Tibial artery (tissue), 4 donors: ENCODE measurements around the gene CDC42BPG.

Experiments
- DNase-seq, 2 donors: peaks; one replicate each; pipeline ENCODE4 v3.0.0-alpha.2; 2019
- H3K27ac ChIP-seq, 2 donors: fragments of 200-600 bp; sonication (generic) in 1 of 2; 1 replicate in 1 of 2; 2 replicates in 1 of 2; pipeline ENCODE4 v1.5.1; 2018 to 2019; ENCODE audit warnings: mild to moderate bottlenecking in 1 of 2
- H3K27me3 ChIP-seq, 2 donors: fragments of 200-600 bp; sonication (generic) in 1 of 2; one replicate each; pipeline versions ENCODE4 v1.5.1 to v1.6.0; 2016 to 2019
- H3K36me3 ChIP-seq, 3 donors: fragments of 200-600 bp; sonication (generic) in 2 of 3; one replicate each; pipeline ENCODE4 v1.5.1; 2016 to 2019; ENCODE audit warnings: mild to moderate bottlenecking in 2 of 3
- H3K4me1 ChIP-seq, 4 donors: fragments of 200-600 bp; sonication (generic) in 2 of 4; 1 replicate in 3 of 4; 2 replicates in 1 of 4; pipeline ENCODE4 v1.5.1; 2016 to 2019
- H3K4me3 ChIP-seq, 2 donors: fragments of 200-600 bp; sonication (generic) in 1 of 2; 1 replicate in 1 of 2; 2 replicates in 1 of 2; pipeline ENCODE4 v1.5.1; 2018 to 2019; ENCODE audit warnings: mild to moderate bottlenecking in 2 of 2
- H3K9me3 ChIP-seq, 3 donors: fragments of 200-600 bp; sonication (generic) in 1 of 3; one replicate each; pipeline ENCODE4 v1.5.1; 2016 to 2019
- CTCF ChIP-seq, 2 experiments: fragments of 200-600 bp in 1 of 2; fragments of 450-650 bp in 1 of 2; IDR thresholded peaks; one replicate each; pipeline ENCODE4 v1.5.1; 2017 to 2019; ENCODE audit warnings: antibody characterized with exemption in 2 of 2, mild to moderate bottlenecking in 1 of 2, moderate library complexity in 1 of 2
- intact Hi-C: fragments of 100-400 bp; cut with DNase I; formaldehyde crosslinking; loops from one replicate; pipeline ENCODE4 v1.15.0; 2023; ENCODE audit warnings: low total_unique reads

CDC42BPG gene

DNA sequence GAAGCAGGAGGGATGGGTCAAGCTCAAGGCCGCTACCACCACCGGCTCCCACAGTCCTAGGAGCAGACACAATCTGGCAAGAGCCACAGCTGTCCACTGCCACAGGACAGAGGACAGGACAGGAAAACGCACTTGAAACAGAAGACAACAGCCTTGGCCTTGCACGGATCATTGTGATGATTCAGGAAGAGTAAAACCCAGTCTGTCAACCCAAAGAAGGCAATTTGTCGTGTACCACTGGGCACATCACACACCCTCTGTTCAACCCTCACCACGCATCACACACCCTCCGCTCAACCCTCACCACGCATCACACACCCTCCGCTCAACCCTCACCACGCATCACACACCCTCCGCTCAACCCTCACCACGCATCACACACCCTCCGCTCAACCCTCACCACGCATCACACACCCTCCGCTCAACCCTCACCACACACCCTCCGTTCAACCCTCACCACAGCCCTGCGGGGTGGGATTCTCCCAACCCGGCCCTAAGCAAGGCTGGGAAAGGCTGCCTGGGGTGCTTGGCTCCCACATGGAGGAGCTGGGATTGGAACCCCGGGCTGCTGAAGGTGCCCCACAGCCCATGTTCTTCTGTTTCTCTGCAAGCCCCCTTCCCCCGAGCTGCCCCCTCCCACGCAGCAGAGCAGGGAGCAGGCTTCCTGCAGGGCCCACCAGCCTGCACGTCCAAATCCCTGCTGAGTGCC lies 11.3 kb upstream of the CDC42BPG start:
- Histone ChIP-seq H3K27me3 (no peaks in the 10 kb centered on the region), H3K9me3 (no peaks in the 10 kb centered on the region), H3K36me3 (peaks cover 41 to 63% (median 48%) of the 10 kb centered on the region in 3 donors), H3K4me1 (peaks cover 6 to 93% (median 83%) of the 10 kb centered on the region in 4 donors), H3K4me3 (peak overlapping the region in 1 of 2 donors; percentile 6), H3K27ac (peak overlapping the region; percentile 82 to 97)
- intact Hi-C loops = no loop called here
- DNase-seq = no peak
- TF ChIP-seq CTCF (IDR thresholded peaks at IDR 0.05) = no peak

DNA sequence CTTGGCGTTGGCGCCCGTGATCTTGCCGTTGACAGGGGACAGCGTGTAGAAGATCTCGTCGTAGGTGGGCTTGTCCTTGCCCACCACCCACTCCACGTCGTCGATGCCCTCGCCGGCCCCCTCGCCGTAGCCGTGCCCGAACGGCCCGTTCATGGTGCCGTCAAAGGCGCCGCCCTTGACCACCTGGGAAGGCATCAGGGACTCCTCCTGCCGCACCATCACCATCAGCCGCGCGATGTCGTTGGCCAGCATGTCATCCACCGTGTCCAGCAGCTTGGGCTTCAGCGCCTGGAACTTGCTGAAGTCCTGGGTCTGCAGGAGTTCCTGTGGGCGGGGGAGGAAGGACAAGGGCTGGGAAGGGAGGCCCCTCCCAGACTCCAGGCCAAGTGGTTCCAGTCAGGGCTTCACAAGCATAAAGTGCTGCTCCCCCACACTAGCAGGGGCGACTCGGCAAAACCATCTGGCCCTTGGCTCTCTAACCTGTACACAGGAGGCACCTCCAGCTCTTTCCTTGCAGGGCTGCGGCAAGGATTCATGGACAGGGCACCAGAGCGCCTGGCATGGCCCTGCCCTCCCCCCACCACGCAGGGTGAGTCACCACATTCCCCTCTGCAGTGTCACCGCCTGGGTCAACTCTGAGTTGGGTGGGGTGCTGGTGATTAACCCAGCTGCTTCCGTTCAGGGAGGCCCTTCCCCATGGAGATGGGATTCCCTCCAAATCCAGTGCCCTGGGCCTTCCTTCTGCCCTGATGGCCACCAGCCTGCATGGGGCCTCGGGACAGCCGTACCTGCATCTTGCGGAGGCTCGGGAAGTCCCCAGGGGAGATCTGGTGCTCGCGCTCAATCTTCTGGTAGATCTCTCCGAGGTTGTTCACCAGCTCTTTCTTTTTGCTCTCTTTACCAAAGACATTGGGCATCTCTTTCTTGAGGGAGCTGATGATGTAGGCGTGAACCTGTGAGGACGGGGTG lies 10.4 kb upstream of the CDC42BPG start:
- peak in 1 of 2 experiments; percentile 10 for TF ChIP-seq CTCF (IDR thresholded peaks at IDR 0.05)
- peaks cover 37 to 58% (median 46%) of the 10 kb centered on the region in 3 donors for H3K36me3 ChIP-seq
- no peaks in the 10 kb centered on the region for H3K9me3 ChIP-seq
- peak; percentile 90 to 95 for DNase-seq
- peaks cover 6 to 93% (median 82%) of the 10 kb centered on the region in 4 donors for H3K4me1 ChIP-seq
- no peaks in the 10 kb centered on the region for H3K27me3 ChIP-seq
- peak overlapping the region; percentile 82 to 97 for H3K27ac ChIP-seq
- peak overlapping the region in 1 of 2 donors; percentile 6 for H3K4me3 ChIP-seq
- intact Hi-C loops = loop anchor here (5.0 kb wide), 1 partner anchor 157 kb away; the partner anchor contains the start of gene ARL2

DNA sequence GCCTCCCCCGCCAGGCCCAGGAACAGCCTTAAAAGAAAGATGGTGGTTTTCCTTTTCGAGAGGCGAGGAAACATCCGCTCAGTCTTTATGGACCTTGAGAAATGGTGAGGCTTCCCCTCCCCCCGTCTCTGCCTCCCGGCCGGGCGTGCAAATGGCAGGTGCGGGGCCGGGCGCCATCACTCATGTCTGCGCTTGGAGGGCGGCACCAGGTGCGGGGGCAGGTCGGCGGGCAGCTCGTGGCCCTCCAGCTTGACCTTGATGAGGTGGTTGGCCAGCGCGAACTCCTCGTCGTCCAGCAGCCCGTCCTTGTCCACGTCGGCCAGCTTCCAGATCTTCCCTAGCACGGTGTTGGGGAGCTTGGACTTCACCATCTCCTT lies 9.7 kb upstream of the CDC42BPG start:
- no peak for TF ChIP-seq CTCF (IDR thresholded peaks at IDR 0.05)
- H3K27me3 ChIP-seq = no peaks in the 10 kb centered on the region
- no peak overlapping the region for H3K4me3 ChIP-seq
- peaks cover 6 to 93% (median 81%) of the 10 kb centered on the region in 4 donors for H3K4me1 ChIP-seq
- no peaks in the 10 kb centered on the region for H3K9me3 ChIP-seq
- H3K27ac ChIP-seq = peak overlapping the region; percentile 82 to 97
- peaks cover 31 to 52% (median 40%) of the 10 kb centered on the region in 3 donors for H3K36me3 ChIP-seq
- no peak for DNase-seq
- intact Hi-C loops = loop anchor here (5.0 kb wide), 1 partner anchor 158 kb away; the partner anchor contains the start of gene ARL2

DNA sequence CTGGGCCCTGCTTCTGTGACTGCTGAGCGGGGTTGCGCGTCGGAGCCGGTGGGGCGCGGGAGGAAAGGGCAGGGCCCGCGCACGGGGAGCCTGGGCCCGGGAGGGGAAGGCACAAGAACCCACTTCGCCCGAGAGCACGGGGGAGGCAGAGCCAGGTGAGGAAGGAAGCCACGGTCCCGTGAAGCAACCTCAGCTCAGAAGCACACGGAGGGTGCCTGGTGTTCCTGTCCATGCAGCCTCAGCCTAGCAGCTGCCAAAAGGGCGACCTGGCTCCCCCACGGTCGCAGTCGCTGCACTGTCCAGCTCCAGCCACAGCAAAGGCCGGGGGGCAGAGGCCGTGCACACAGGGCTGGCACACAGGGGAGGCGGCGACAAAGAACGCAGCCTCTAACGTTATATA lies 9.3 kb upstream of the CDC42BPG start:
- intact Hi-C loops = loop anchor here (5.0 kb wide), 1 partner anchor 159 kb away; the partner anchor contains the start of gene ARL2
- no peaks in the 10 kb centered on the region for H3K27me3 ChIP-seq
- no peaks in the 10 kb centered on the region for H3K9me3 ChIP-seq
- H3K36me3 ChIP-seq = peaks cover 26 to 47% (median 35%) of the 10 kb centered on the region in 3 donors
- no peak for DNase-seq
- peaks cover 6 to 93% (median 80%) of the 10 kb centered on the region in 4 donors for H3K4me1 ChIP-seq
- TF ChIP-seq CTCF (IDR thresholded peaks at IDR 0.05) = no peak
- no peak overlapping the region for H3K4me3 ChIP-seq
- peak overlapping the region; percentile 82 to 97 for H3K27ac ChIP-seq

DNA sequence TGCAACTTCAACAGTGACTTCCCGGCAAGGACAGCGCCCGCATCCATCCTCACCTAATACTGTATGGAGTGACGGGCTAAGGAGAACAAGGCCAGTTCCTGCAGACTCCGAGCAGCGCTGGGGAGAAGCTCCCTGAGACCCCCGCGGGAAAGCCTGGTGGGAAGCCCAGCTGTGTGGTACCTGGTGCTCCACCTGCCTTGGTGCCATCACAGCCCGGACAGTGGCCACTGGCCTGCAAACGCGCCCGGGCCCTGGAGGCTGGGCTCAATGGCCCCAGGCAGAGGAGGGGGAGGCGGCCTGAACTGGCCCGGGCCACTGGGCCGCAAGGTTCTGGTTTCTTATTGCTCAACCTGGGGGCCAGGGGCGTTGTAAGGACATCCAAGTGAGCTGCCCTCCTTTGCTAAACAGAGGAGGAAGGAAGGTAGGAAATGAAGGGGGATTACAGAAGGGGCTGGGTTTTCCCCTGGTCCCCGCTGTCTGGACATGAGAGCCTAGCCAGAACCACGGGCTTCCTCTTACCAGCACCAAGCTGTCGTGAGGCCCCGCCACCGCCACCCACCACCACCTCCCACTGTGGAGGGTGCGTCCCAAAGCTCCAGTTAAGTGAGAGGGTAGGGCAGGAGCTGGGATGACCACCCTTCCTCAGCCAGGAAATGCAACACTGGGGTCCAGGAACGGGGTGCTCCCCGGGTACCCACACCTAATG lies 8.5 kb upstream of the CDC42BPG start:
- Histone ChIP-seq H3K27me3 (no peaks in the 10 kb centered on the region), H3K4me3 (no peak overlapping the region), H3K27ac (peak overlapping the region; percentile 82 to 97), H3K9me3 (no peaks in the 10 kb centered on the region), H3K36me3 (peaks cover 20 to 43% (median 32%) of the 10 kb centered on the region in 3 donors), H3K4me1 (peaks cover 6 to 89% (median 80%) of the 10 kb centered on the region in 4 donors)
- DNase-seq = no peak
- intact Hi-C loops = loop anchor here (5.0 kb wide), 1 partner anchor 159 kb away; the partner anchor contains the start of gene ARL2
- no peak for TF ChIP-seq CTCF (IDR thresholded peaks at IDR 0.05)
